MM.1S (cell line): ENCODE results near the gene SLC24A3.

Experiments used
- DNase-seq: peaks from one replicate; pipeline ENCODE4 v3.0.0-alpha.2; 2015
- H2AFZ ChIP-seq: fragments of 300-600 bp; sonication (generic); 2 replicates; pipeline ENCODE4 v1.6.0; 2016; ENCODE audit warnings: antibody characterized with exemption, low read length
- H3F3A ChIP-seq: fragments of 300-600 bp; sonication (generic); 2 replicates; pipeline ENCODE4 v1.6.1; 2016; ENCODE audit warnings: mild to moderate bottlenecking, antibody characterized with exemption, low read length, moderate library complexity, mixed read lengths; ENCODE audit not compliant: insufficient read depth
- H3K27ac ChIP-seq: fragments of 300-600 bp; sonication (generic); 2 replicates; pipeline ENCODE4 v1.5.1; 2016; ENCODE audit warnings: mild to moderate bottlenecking, low read length
- H3K27me3 ChIP-seq: fragments of 300-600 bp; sonication (generic); replicated peaks from 2 replicates; pipeline ENCODE4 v1.6.0; 2016; ENCODE audit warnings: low read length; ENCODE audit not compliant: insufficient read depth
- H3K36me3 ChIP-seq: fragments of 300-600 bp; sonication (generic); replicated peaks from 2 replicates; pipeline ENCODE4 v1.6.1; 2016; ENCODE audit warnings: mild to moderate bottlenecking, low read length, mixed read lengths; ENCODE audit not compliant: insufficient read depth
- H3K4me1 ChIP-seq: fragments of 300-600 bp; sonication (generic); 2 replicates; pipeline ENCODE4 v1.6.1; 2016; ENCODE audit warnings: low read length, mixed read lengths
- H3K4me2 ChIP-seq: fragments of 300-600 bp; sonication (generic); 2 replicates; pipeline ENCODE4 v1.6.0; 2016; ENCODE audit warnings: low read depth, low read length
- H3K4me3 ChIP-seq: fragments of 300-600 bp; sonication (generic); 2 replicates; pipeline ENCODE4 v1.5.1; 2016; ENCODE audit warnings: low read length, mixed read lengths
- H3K79me2 ChIP-seq: fragments of 300-600 bp; sonication (generic); 2 replicates; pipeline ENCODE4 v1.6.1; 2016; ENCODE audit warnings: mixed run types, low read length, mixed read lengths
- H3K9ac ChIP-seq: fragments of 300-600 bp; sonication (generic); 2 replicates; pipeline ENCODE4 v1.6.1; 2016; ENCODE audit warnings: low read length, mixed read lengths
- H3K9me2 ChIP-seq: fragments of 300-600 bp; sonication (generic); replicated peaks from 2 replicates; pipeline ENCODE4 v1.6.1; 2016; ENCODE audit warnings: mild to moderate bottlenecking, low read length, mixed read lengths; ENCODE audit not compliant: insufficient read depth
- H3K9me3 ChIP-seq: fragments of 300-600 bp; sonication (generic); replicated peaks from 2 replicates; pipeline ENCODE4 v1.6.1; 2016; ENCODE audit warnings: mild to moderate bottlenecking, low read length, mixed read lengths; ENCODE audit not compliant: insufficient read depth
- H4K20me1 ChIP-seq: fragments of 300-600 bp; sonication (generic); 2 replicates; pipeline ENCODE4 v1.6.1; 2016; ENCODE audit warnings: mild to moderate bottlenecking, low read length, moderate library complexity, mixed read lengths; ENCODE audit not compliant: insufficient read depth
- EZH2 ChIP-seq: fragments of 300-600 bp; sonication (generic); optimal IDR thresholded peaks from 2 replicates; pipeline ENCODE3; 2017; ENCODE audit warnings: low read depth, mild to moderate bottlenecking, antibody characterized with exemption, low read length, mixed read lengths
- EZH2phosphoT487 ChIP-seq: fragments of 300-600 bp; sonication (generic); IDR thresholded peaks from 2 replicates; pipeline ENCODE4 v1.6.1; 2018; ENCODE audit warnings: antibody characterized with exemption, low read length
- TF ChIP-seq, protein P1 (sequence below): fragments of 300-600 bp; sonication (generic); IDR thresholded peaks from 2 replicates; pipeline ENCODE4 v1.5.1; 2016; ENCODE audit warnings: antibody characterized with exemption, low read length, mixed read lengths

Gene SLC24A3

GRCh38 chr20:19662637-19662995, 450.2 kb downstream of the SLC24A3 start:
- no peaks in the 10 kb centered on the region for H3K27me3 ChIP-seq
- DNase-seq, result no peak

GRCh38 chr20:19668418-19668817, 456.0 kb downstream of the SLC24A3 start:
- Histone ChIP-seq H3K9me3 (no peaks in the 10 kb centered on the region), H3F3A (no peaks in the 10 kb centered on the region), H4K20me1 (no peaks in the 10 kb centered on the region), H3K36me3 (no peaks in the 10 kb centered on the region), H2AFZ (peak overlapping the region; percentile 27; the same call in 1 of the 2 replicates), H3K4me3 (no peak overlapping the region), H3K9me2 (no peaks in the 10 kb centered on the region), H3K4me2 (no peak overlapping the region), H3K4me1 (peaks cover 10% of the 10 kb centered on the region), H3K27ac (no peak overlapping the region), H3K79me2 (no peaks in the 10 kb centered on the region), H3K9ac (no peak overlapping the region), H3K27me3 (no peaks in the 10 kb centered on the region)
- DNase-seq, result peak; percentile 15
- TF ChIP-seq, protein P1, sequence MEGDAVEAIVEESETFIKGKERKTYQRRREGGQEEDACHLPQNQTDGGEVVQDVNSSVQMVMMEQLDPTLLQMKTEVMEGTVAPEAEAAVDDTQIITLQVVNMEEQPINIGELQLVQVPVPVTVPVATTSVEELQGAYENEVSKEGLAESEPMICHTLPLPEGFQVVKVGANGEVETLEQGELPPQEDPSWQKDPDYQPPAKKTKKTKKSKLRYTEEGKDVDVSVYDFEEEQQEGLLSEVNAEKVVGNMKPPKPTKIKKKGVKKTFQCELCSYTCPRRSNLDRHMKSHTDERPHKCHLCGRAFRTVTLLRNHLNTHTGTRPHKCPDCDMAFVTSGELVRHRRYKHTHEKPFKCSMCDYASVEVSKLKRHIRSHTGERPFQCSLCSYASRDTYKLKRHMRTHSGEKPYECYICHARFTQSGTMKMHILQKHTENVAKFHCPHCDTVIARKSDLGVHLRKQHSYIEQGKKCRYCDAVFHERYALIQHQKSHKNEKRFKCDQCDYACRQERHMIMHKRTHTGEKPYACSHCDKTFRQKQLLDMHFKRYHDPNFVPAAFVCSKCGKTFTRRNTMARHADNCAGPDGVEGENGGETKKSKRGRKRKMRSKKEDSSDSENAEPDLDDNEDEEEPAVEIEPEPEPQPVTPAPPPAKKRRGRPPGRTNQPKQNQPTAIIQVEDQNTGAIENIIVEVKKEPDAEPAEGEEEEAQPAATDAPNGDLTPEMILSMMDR, result no peak
- TF ChIP-seq EZH2, result no peak
- TF ChIP-seq EZH2phosphoT487, result no peak

More at GRCh38 chr20:19662637-19662995, 450.2 kb downstream of the SLC24A3 start:
- Histone ChIP-seq H3K27ac (no peak overlapping the region), H3K4me2 (no peak overlapping the region), H3K9ac (no peak overlapping the region), H3K4me3 (no peak overlapping the region), H3K36me3 (no peaks in the 10 kb centered on the region), H3K9me3 (no peaks in the 10 kb centered on the region), H4K20me1 (no peaks in the 10 kb centered on the region), H2AFZ (no peak overlapping the region), H3K4me1 (peaks cover 11% of the 10 kb centered on the region), H3K9me2 (no peaks in the 10 kb centered on the region), H3K79me2 (no peaks in the 10 kb centered on the region), H3F3A (no peaks in the 10 kb centered on the region)
- no peak for TF ChIP-seq EZH2
- TF ChIP-seq, protein P1, result no peak
- TF ChIP-seq EZH2phosphoT487, result no peak

- Histone ChIP-seq H3K79me2 (no peaks in the 10 kb centered on the region), H3K9me3 (no peaks in the 10 kb centered on the region), H3K4me2 (no peak overlapping the region), H3K4me3 (no peak overlapping the region), H3K9ac (no peak overlapping the region), H3K27ac (no peak overlapping the region), H4K20me1 (no peaks in the 10 kb centered on the region), H3K36me3 (no peaks in the 10 kb centered on the region), H3F3A (no peaks in the 10 kb centered on the region), H3K9me2 (no peaks in the 10 kb centered on the region), H3K4me1 (peaks cover 10% of the 10 kb centered on the region), H2AFZ (no peak overlapping the region), H3K27me3 (no peaks in the 10 kb centered on the region)
- TF ChIP-seq EZH2 (no peak), EZH2phosphoT487 (no peak)
- TF ChIP-seq, protein P1, result no peak
- DNase-seq, result no peak
Measured at GRCh38 chr20:19670829-19671228, 458.4 kb downstream of the SLC24A3 start.
